PC-9 (cell line): ENCODE data around the gene WNK3. TPM values are rescaled to one million over a fixed set of nuclear protein-coding genes. Genes with fewer than 3 reads are reported as not detected.
"Not testable (repeated sequence)": the region's sequence is repeated elsewhere in the genome, so short reads cannot be mapped to it uniquely, and the experiment has no call there.

ENCODE experiments used
- BruUV-seq: library from RNA; stranded (reverse); fragments of 400-500 nt; replicated peaks from 2 replicates; lab custom pipeline; 2021; lab: Mats Ljungman, UMichigan
- CTCF ChIA-PET: fragments of 300-600 bp; sonication (Branson Sonifier 250); formaldehyde crosslinking; loops from one replicate; lab custom pipeline; 2022; ENCODE audit warnings: antibody characterized with exemption; lab: Charles Lee
- POLR2A ChIA-PET: fragments of 300-600 bp; sonication (Branson Sonifier 250); formaldehyde crosslinking; loops from one replicate; lab custom pipeline; 2022; ENCODE audit warnings: antibody characterized with exemption; ENCODE audit not compliant: unreplicated experiment; lab: Charles Lee
- DNase-seq, 2 experiments: peaks; one replicate each; pipeline versions ENCODE4 v3.0.0 to v3.0.0-alpha.2; 2015 to 2022; ENCODE audit warnings: mixed read lengths in 1 of 2
- H2AFZ ChIP-seq: fragments of 200-600 bp; sonication (generic); 2 replicates; pipeline ENCODE4 v1.8.1; 2017; ENCODE audit warnings: antibody characterized with exemption
- H3F3A ChIP-seq: fragments of 200-600 bp; sonication (generic); 2 replicates; pipeline ENCODE4 v1.8.1; 2017; ENCODE audit warnings: antibody characterized with exemption, mild to moderate bottlenecking, low read depth; ENCODE audit not compliant: insufficient read depth
- H3K27ac ChIP-seq: fragments of 200-600 bp; sonication (generic); 2 replicates; pipeline ENCODE4 v1.6.1; 2016; ENCODE audit warnings: mixed run types
- H3K27me3 ChIP-seq: fragments of 200-600 bp; sonication (generic); 2 replicates; pipeline ENCODE4 v1.6.1; 2016; ENCODE audit warnings: low read depth, mixed run types; ENCODE audit not compliant: insufficient read depth
- H3K36me3 ChIP-seq: fragments of 200-600 bp; sonication (generic); 2 replicates; pipeline ENCODE4 v1.6.1; 2016; ENCODE audit warnings: low read depth, mixed run types
- H3K4me1 ChIP-seq: fragments of 200-600 bp; sonication (generic); replicated peaks from 2 replicates; pipeline ENCODE4 v1.6.1; 2016; ENCODE audit warnings: mixed run types; ENCODE audit not compliant: insufficient read depth
- H3K4me2 ChIP-seq: fragments of 200-600 bp; sonication (generic); 2 replicates; pipeline ENCODE4 v1.6.1; 2017; ENCODE audit warnings: mixed run types
- H3K4me3 ChIP-seq: fragments of 200-600 bp; sonication (generic); 2 replicates; pipeline ENCODE4 v1.6.1; 2016; ENCODE audit warnings: mixed run types
- H3K79me2 ChIP-seq: fragments of 200-600 bp; sonication (generic); 2 replicates; pipeline ENCODE4 v1.6.1; 2017; ENCODE audit warnings: low read depth, mixed run types
- H3K9me2 ChIP-seq: fragments of 200-600 bp; sonication (generic); 2 replicates; pipeline ENCODE4 v1.8.1; 2017; ENCODE audit warnings: mild to moderate bottlenecking; ENCODE audit not compliant: insufficient read depth
- H3K9me3 ChIP-seq: fragments of 200-600 bp; sonication (generic); 2 replicates; pipeline ENCODE4 v1.8.1; 2016; ENCODE audit warnings: low read depth; ENCODE audit not compliant: insufficient read depth
- H4K20me1 ChIP-seq: fragments of 200-600 bp; sonication (generic); 2 replicates; pipeline ENCODE4 v1.8.1; 2017; ENCODE audit not compliant: insufficient read depth
- EZH2 ChIP-seq: fragments of 200-600 bp; sonication (generic); IDR thresholded peaks from 2 replicates; pipeline ENCODE4 v1.8.0; 2017; ENCODE audit warnings: antibody characterized with exemption, low read depth
- intact Hi-C: fragments of 100-400 bp; cut with micrococcal nuclease; formaldehyde crosslinking; loops from one replicate; pipeline ENCODE4 v1.10.0; 2022; ENCODE audit not compliant: unreplicated experiment
- total RNA-seq: library from RNA; stranded (reverse); gene quantifications from 2 replicates; pipeline ENCODE4 v1.2.3, GENCODE V29; 2021
- TF ChIP-seq, protein P1 (sequence below): fragments of 200-600 bp; sonication (generic); conservative IDR thresholded peaks from 2 replicates; pipeline ENCODE4 v1.6.1; 2017; ENCODE audit warnings: mixed run types, antibody characterized with exemption, mild to moderate bottlenecking, moderate library complexity

WNK3 gene
- total RNA-seq, 1 experiment from 2014 or later: not detected

DNA sequence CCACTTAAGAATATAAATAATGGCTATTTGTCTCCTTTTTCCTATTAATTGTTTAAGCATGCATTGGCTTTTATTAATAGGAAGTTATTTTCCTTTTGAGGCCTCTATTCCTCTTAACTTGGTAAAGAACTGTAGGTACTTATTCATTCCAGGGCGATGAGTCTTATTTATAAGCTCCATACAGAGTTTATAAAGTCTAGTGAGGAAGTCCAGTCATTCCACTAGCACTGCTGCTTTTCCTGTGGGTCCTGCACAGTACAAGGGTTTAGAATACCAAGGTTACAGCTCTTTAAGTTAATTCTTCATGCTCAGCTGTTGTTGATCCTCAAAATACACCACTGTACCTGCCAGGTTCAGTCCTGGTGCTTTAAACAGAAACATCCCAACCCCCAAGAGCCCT, 28.5 kb upstream of the WNK3 start:
- intact Hi-C loops: no loop called here
- H3K9me3 ChIP-seq: no peaks in the 10 kb centered on the region
- no peaks in the 10 kb centered on the region for H3K27me3 ChIP-seq
- ChIA-PET POLR2A (no interaction called here), CTCF (no interaction called here)
- DNase-seq: no peak
- H4K20me1 ChIP-seq: no peaks in the 10 kb centered on the region
- H3F3A ChIP-seq: no peaks in the 10 kb centered on the region
- no TSS peak for BruUV-seq
- no peak overlapping the region for H3K27ac ChIP-seq
- no peaks in the 10 kb centered on the region for H3K79me2 ChIP-seq
- no peaks in the 10 kb centered on the region for H3K36me3 ChIP-seq
- no peak overlapping the region for H2AFZ ChIP-seq
- no peak for TF ChIP-seq EZH2
- TF ChIP-seq, protein P1, sequence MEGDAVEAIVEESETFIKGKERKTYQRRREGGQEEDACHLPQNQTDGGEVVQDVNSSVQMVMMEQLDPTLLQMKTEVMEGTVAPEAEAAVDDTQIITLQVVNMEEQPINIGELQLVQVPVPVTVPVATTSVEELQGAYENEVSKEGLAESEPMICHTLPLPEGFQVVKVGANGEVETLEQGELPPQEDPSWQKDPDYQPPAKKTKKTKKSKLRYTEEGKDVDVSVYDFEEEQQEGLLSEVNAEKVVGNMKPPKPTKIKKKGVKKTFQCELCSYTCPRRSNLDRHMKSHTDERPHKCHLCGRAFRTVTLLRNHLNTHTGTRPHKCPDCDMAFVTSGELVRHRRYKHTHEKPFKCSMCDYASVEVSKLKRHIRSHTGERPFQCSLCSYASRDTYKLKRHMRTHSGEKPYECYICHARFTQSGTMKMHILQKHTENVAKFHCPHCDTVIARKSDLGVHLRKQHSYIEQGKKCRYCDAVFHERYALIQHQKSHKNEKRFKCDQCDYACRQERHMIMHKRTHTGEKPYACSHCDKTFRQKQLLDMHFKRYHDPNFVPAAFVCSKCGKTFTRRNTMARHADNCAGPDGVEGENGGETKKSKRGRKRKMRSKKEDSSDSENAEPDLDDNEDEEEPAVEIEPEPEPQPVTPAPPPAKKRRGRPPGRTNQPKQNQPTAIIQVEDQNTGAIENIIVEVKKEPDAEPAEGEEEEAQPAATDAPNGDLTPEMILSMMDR: no peak
- H3K4me2 ChIP-seq: no peak overlapping the region
- H3K9me2 ChIP-seq: no peaks in the 10 kb centered on the region
- no peaks in the 10 kb centered on the region for H3K4me1 ChIP-seq
- no peak overlapping the region for H3K4me3 ChIP-seq

DNA sequence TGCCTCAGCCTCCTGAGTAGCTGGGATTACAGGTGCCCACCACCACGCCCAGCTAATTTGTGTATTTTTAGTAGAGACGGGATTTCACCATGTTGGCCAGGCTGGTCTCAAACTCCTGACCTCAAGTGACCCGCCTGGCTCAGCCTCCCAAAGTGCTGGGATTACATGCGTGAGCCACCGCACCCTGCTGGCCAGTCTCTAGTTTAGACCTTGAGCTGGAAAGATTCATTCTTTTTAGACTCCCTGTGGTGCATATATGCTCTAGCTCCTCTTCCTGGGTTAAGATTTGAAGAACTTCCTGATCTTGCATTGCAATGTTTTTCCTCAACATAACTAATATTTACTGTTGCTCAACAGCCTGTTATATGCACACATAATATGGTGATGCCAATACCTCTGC, 26.8 kb upstream of the WNK3 start:
- H3K9me3 ChIP-seq, H3K79me2 ChIP-seq, H2AFZ ChIP-seq, DNase-seq, H4K20me1 ChIP-seq, H3K27me3 ChIP-seq, H3K36me3 ChIP-seq, BruUV-seq, H3K27ac ChIP-seq, H3K4me2 ChIP-seq, H3K4me3 ChIP-seq, POLR2A ChIA-PET, intact Hi-C loops, CTCF ChIA-PET, H3K4me1 ChIP-seq, H3F3A ChIP-seq, H3K9me2 ChIP-seq: not testable (repeated sequence)

DNA sequence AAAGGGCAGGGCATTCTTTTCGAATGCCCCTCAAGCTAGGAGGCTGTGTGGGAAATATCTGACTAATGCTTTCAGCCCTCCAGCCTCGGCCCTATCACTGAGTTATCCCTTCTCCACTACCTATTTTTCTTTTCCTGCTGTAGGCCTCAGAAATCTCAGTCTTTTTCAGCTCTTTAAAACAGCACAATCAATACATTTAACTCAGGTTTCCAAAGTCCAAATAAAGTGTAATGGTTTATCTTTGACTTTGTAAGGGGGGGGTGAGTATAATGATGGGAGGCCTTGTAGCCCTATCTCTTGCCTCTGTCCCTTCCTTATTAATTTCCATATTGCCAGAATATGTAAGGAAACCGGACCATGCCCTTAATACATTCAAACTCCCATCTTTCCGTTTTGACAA, 1.6 kb upstream of the WNK3 start:
- no peaks in the 10 kb centered on the region for H4K20me1 ChIP-seq
- POLR2A ChIA-PET: no interaction called here
- CTCF ChIA-PET: no interaction called here
- no peaks in the 10 kb centered on the region for H3K36me3 ChIP-seq
- H3K4me3 ChIP-seq: no peak overlapping the region
- H3K79me2 ChIP-seq: no peaks in the 10 kb centered on the region
- H3K27me3 ChIP-seq: peaks cover 47% of the 10 kb centered on the region
- intact Hi-C loops: no loop called here
- no peak overlapping the region for H3K27ac ChIP-seq
- no peaks in the 10 kb centered on the region for H3K9me2 ChIP-seq
- TF ChIP-seq, protein P1: no peak
- TF ChIP-seq EZH2: no peak
- DNase-seq: no peak
- H3K4me2 ChIP-seq: no peak overlapping the region
- no peaks in the 10 kb centered on the region for H3F3A ChIP-seq
- no peaks in the 10 kb centered on the region for H3K4me1 ChIP-seq
- BruUV-seq: no TSS peak
- H2AFZ ChIP-seq: no peak overlapping the region
- no peaks in the 10 kb centered on the region for H3K9me3 ChIP-seq

DNA sequence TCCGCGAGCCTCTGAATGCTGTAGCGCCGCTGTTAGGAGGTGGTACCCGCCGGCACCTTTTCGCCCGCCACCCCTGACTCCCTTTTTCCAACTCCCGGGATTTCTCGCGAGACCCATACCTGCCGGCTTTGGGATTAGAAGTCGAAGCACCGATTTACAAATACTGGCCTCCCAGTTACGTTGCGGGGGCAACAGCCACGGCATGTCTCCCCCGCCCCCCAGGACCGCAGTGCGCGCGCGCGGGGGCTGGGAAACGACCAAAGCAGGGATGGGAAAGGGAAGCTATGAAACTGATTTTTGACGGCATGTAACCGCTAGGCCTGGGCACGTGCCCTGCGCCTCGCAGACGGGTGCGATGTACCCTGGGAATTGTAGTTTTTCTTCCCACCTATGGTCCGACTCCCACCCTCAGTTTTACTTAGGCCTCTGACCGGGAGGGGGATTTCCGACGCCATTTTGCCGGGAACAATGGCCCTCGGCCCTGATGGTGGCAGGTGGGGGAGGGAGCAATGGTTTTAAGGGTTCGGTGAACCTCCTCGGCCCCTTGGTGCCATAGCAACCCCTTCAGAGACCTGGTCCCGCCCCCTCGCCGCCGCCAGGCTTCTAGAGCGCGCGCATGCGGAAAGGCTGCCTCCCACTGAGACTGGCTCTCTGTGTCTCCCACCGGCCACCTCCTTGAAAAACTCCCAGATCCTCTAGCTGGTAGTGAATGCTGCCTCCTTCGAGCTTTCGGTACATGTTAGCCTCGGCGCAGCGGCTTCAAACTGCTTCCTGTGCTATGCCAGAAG, 772 bp upstream of the WNK3 start:
- peaks cover 43% of the 10 kb centered on the region for H3K27me3 ChIP-seq
- no peaks in the 10 kb centered on the region for H4K20me1 ChIP-seq
- H3K4me2 ChIP-seq: no peak overlapping the region
- POLR2A ChIA-PET: no interaction called here
- no peak overlapping the region for H3K27ac ChIP-seq
- BruUV-seq: no TSS peak
- no peaks in the 10 kb centered on the region for H3K79me2 ChIP-seq
- no peaks in the 10 kb centered on the region for H3K9me2 ChIP-seq
- H3F3A ChIP-seq: no peaks in the 10 kb centered on the region
- TF ChIP-seq, protein P1: no peak
- TF ChIP-seq EZH2: no peak
- H3K4me3 ChIP-seq: no peak overlapping the region
- intact Hi-C loops: no loop called here
- no peaks in the 10 kb centered on the region for H3K4me1 ChIP-seq
- H2AFZ ChIP-seq: no peak overlapping the region
- CTCF ChIA-PET: no interaction called here
- no peaks in the 10 kb centered on the region for H3K9me3 ChIP-seq
- no peak for DNase-seq
- H3K36me3 ChIP-seq: no peaks in the 10 kb centered on the region
